Motor neuron (in vitro differentiated cells): Measurements from ENCODE around the gene TMSB4X. TPM values are rescaled to one million over a fixed set of nuclear protein-coding genes. Genes with fewer than 3 reads are reported as not detected.
A peak's percentile ranks its signal among the peaks of the same experiment; 100 is the strongest.

Experiments
- ATAC-seq, 8 experiments: fragments of 200-7000 bp; cut with Tn5 transposase; replicated peaks in 6 of 8; 2 replicates each; pipeline ENCODE4 v1.8.0; 2021; ENCODE audit warnings: mild to moderate bottlenecking in 8 of 8, moderate library complexity in 8 of 8
- H3K27ac ChIP-seq, 2 donors: fragments of 250-450 bp; sonication (Bioruptor Pico); 2 replicates each; pipeline ENCODE4 v1.9.0; 2021; ENCODE audit warnings: antibody characterized with exemption in 2 of 2, mild to moderate bottlenecking in 2 of 2, moderate library complexity in 1 of 2
- H3K4me1 ChIP-seq, 2 donors: fragments of 250-450 bp; sonication (Bioruptor Pico); replicated peaks in 1 of 2; 2 replicates each; pipeline ENCODE4 v1.6.1; 2021; ENCODE audit warnings: antibody characterized with exemption in 2 of 2, mild to moderate bottlenecking in 2 of 2, moderate library complexity in 1 of 2
- H3K4me3 ChIP-seq, 5 donors: fragments of 250-450 bp; sonication (Bioruptor Pico); 2 replicates each; pipeline ENCODE4 v1.9.0; 2021; ENCODE audit warnings: antibody characterized with exemption in 5 of 5, mild to moderate bottlenecking in 5 of 5, moderate library complexity in 4 of 5
- WGBS, 10 experiments: fragments of 450-650 bp; shearing (Covaris generic); methylation state at CpG; one replicate each; pipeline ENCODE4 v1.0.0; 2022; 5-methylcytosine and 5-hydroxymethylcytosine counted together
- in situ Hi-C, 9 experiments: fragments of 400-800 bp; cut with MboI; loops; one replicate each; pipeline ENCODE4 v1.15.0; 2021; ENCODE audit warnings: low sequenced_read_pairs in 9 of 9, low pct_unique_long_range_greater_than_20kb in 2 of 9; ENCODE audit not compliant: unreplicated experiment in 9 of 9
- total RNA-seq, 8 experiments: library from RNA; unstranded; fragments of 300-600 nt; gene quantifications; 2 replicates each; pipeline versions ENCODE4 v1.2.3 to v1.2.4, GENCODE V29; 2022

Gene TMSB4X
- total RNA-seq, 8 experiments from 2014 or later, result 2,326 to 8,210 (median 4,514) TPM

DNA sequence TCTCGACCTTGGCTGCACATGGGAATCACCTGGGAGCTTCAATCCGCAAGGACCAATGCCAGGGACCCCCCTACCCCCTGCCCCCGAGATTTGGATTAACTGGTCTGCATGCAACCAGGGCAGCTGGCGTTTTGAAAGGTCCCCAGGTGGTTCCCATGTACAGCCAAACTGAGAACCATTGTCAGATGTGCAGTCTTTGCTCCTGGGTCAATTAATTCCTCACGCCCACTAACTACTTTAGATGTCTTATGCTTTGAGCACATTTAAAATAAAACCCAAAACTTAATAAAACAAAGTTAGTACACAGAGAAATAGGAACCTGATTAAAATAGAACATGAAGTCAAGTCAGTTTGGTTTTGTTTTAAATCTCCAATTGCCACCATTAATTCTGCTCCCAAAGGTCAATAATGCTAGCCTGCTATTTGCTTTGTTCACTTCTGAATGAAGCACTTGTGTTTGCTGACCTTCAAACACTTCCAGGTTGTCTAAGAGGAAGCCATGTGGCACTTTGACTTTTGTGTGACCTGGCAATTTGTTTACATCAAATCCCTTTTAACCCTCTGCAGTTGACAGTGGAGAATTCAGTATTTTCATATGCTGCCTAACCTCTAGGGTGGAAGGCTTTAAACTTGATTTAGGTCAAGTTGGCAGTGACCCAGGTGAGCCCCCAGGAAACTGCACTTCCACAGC, 27.2 kb upstream of the TMSB4X start:
- Histone ChIP-seq H3K27ac (no peak overlapping the region), H3K4me1 (peaks cover 17 to 19% of the 10 kb centered on the region in 2 donors), H3K4me3 (no peak overlapping the region)
- no peak for ATAC-seq
- WGBS, 10 experiments, result 39 to 100% methylated on average over 3 to 4 of the region's 5 CpGs; no CpG with 5 or more reads in 8 of the 10 experiments
- in situ Hi-C loops, result no loop called here

- no peak for ATAC-seq
- in situ Hi-C loops, result no loop called here
- Histone ChIP-seq H3K4me3 (no peak overlapping the region), H3K4me1 (peaks cover 17 to 19% of the 10 kb centered on the region in 2 donors), H3K27ac (no peak overlapping the region)
- WGBS, 10 experiments, result 50 to 90% methylated on average over 1 to 2 of the region's 2 CpGs; no CpG with 5 or more reads in 8 of the 10 experiments
Measured at GRCh38 chrX:12948495-12948894, 26.4 kb upstream of the TMSB4X start.

GRCh38 chrX:12949205-12949926, 25.5 kb upstream of the TMSB4X start:
- WGBS, 10 experiments, result 0 to 80% (median 73%) methylated on average over 1 to 3 of the region's 5 CpGs; no CpG with 5 or more reads in 7 of the 10 experiments

DNA sequence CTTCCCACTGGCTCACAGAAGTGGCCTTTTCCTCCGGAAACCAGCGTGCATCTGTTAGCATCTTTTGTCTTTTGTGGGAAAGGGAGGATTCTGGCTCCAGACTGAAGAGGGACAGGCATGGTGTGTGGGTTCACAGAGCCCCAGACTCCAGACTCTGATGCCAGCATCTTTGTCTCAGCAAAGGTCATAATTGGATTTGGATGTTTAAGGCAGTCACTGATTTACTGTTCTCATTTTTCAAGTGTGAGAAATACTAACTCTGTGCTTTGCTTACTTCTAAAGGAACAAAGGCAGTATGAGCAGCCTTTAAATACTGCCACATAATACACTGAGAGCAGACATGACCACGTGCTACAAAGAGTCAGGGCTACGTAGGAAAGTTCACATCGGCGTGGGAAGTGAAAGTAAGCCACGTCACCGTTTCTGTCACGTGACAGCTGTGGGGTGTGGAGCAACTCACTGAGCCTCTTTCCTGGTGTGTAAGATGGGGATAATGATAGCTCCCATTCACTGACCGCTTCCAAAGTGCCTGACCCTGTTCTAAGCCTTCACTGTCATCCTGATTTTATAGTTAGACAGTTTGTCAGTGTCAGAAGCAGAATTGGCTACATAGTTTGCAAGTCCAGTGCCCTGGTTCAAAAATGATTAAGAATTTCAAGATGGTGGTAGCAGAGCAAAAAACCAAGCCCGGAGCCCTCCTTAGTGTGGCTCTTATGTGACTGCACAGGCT, 24.8 kb upstream of the TMSB4X start:
- Histone ChIP-seq H3K4me1 (peaks cover 16 to 17% of the 10 kb centered on the region in 2 donors), H3K4me3 (no peak overlapping the region), H3K27ac (peak overlapping the region; percentile 54 to 67)
- ATAC-seq, result peak; percentile 58 to 91 (median 89)
- WGBS, 10 experiments, result 60 to 92% (median 78%) methylated on average over 2 to 7 of the region's 11 CpGs; no CpG with 5 or more reads in 6 of the 10 experiments
- in situ Hi-C loops, result loop anchor here in 5 of 9 experiments (25.0 kb wide), 1 partner anchor 537 kb away; no protein-coding TSS in a partner anchor

More at GRCh38 chrX:12949205-12949926, 25.5 kb upstream of the TMSB4X start:
- Histone ChIP-seq H3K4me1 (peaks cover 16 to 17% of the 10 kb centered on the region in 2 donors), H3K27ac (peak overlapping the region; percentile 54 to 67), H3K4me3 (no peak overlapping the region)
- in situ Hi-C loops, result no loop called here
- peak in 5 of 8 experiments; percentile 7 to 72 (median 39) for ATAC-seq

GRCh38 chrX:12950851-12951594, 23.9 kb upstream of the TMSB4X start:
- peak in 3 of 8 experiments; percentile 14 to 46 (median 45) for ATAC-seq
- Histone ChIP-seq H3K27ac (no peak overlapping the region), H3K4me3 (no peak overlapping the region), H3K4me1 (peaks cover 20 to 21% of the 10 kb centered on the region in 2 donors)
- 21 to 100% (median 77%) methylated on average over 1 to 8 of the region's 9 CpGs; no CpG with 5 or more reads in 3 of the 10 experiments for WGBS, 10 experiments
- in situ Hi-C loops, result loop anchor here in 5 of 9 experiments (25.0 kb wide), 1 partner anchor 536 kb away; no protein-coding TSS in a partner anchor

- no peak for ATAC-seq
- WGBS, 10 experiments, result 76 to 100% (median 80%) methylated on average over 1 to 3 of the region's 5 CpGs; no CpG with 5 or more reads in 5 of the 10 experiments
- Histone ChIP-seq H3K4me1 (peaks cover 25 to 27% of the 10 kb centered on the region in 2 donors), H3K27ac (no peak overlapping the region), H3K4me3 (no peak overlapping the region)
- in situ Hi-C loops, result loop anchor here in 5 of 9 experiments (25.0 kb wide), 1 partner anchor 536 kb away; no protein-coding TSS in a partner anchor
Measured at GRCh38 chrX:12951595-12951975, 23.3 kb upstream of the TMSB4X start.

DNA sequence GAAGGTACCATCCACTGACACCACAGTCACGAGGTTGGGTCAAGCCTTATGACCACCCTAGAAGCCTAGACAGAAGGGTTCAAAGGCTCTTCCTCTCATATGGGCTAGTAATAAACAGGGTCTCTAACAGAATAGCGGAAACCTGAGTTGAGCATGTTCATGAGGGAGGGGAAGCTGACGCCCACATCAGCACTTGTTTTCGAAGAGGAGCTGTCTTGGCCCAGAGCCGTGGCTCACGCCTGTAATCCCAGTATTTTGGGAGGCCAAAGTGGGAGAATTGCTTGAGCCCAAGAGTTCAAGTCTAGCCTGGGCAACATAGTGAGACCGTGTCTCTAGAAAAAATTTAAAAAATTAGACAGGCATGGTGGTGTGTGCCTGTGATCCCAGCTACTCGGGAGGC, 21.5 kb upstream of the TMSB4X start:
- 83 to 91% (median 86%) methylated on average over 1 to 6 of the region's 8 CpGs; no CpG with 5 or more reads in 7 of the 10 experiments for WGBS, 10 experiments
- no peak overlapping the region for H3K4me3 ChIP-seq
- no peak overlapping the region for H3K27ac ChIP-seq
- in situ Hi-C loops, result loop anchor here in 5 of 9 experiments (25.0 kb wide), 1 partner anchor 534 kb away; no protein-coding TSS in a partner anchor
- no peak for ATAC-seq
- peaks cover 23 to 24% of the 10 kb centered on the region in 2 donors for H3K4me1 ChIP-seq

DNA sequence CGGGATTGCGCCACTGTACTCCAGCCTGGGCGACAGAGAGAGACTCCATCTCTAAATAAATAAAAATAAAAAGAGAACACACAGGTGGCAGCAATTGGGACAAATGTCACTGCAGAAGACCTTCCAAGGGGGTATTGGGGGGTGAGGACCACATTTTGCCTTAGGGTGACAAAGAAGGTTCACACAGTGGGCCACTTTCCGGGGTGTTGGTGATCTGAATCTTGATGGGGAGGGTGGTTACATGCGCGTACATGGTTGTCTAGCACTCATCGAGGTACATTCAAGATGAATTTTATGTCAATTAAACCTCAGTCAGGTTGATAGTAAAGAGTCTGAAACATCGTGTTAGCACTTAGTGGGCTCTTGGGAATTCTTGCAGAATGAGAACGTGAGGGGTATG, 20.5 kb upstream of the TMSB4X start:
- no peak for ATAC-seq
- no peak overlapping the region for H3K27ac ChIP-seq
- H3K4me3 ChIP-seq, result no peak overlapping the region
- in situ Hi-C loops, result loop anchor here in 5 of 9 experiments (25.0 kb wide), 1 partner anchor 533 kb away; no protein-coding TSS in a partner anchor
- peaks cover 23 to 24% of the 10 kb centered on the region in 2 donors for H3K4me1 ChIP-seq
- WGBS, 10 experiments, result 63 to 100% (median 83%) methylated on average over 1 to 7 of the region's 9 CpGs; no CpG with 5 or more reads in 4 of the 10 experiments

GRCh38 chrX:12954981-12955380, 19.9 kb upstream of the TMSB4X start:
- H3K27ac ChIP-seq, result no peak overlapping the region
- in situ Hi-C loops, result loop anchor here in 5 of 9 experiments (25.0 kb wide), 1 partner anchor 532 kb away; no protein-coding TSS in a partner anchor
- peaks cover 17 to 18% of the 10 kb centered on the region in 2 donors for H3K4me1 ChIP-seq
- H3K4me3 ChIP-seq, result no peak overlapping the region
- no peak for ATAC-seq
- WGBS, 10 experiments, result 0 to 80% (median 60%) methylated on average over 1 of the region's 4 CpGs; no CpG with 5 or more reads in 7 of the 10 experiments

DNA sequence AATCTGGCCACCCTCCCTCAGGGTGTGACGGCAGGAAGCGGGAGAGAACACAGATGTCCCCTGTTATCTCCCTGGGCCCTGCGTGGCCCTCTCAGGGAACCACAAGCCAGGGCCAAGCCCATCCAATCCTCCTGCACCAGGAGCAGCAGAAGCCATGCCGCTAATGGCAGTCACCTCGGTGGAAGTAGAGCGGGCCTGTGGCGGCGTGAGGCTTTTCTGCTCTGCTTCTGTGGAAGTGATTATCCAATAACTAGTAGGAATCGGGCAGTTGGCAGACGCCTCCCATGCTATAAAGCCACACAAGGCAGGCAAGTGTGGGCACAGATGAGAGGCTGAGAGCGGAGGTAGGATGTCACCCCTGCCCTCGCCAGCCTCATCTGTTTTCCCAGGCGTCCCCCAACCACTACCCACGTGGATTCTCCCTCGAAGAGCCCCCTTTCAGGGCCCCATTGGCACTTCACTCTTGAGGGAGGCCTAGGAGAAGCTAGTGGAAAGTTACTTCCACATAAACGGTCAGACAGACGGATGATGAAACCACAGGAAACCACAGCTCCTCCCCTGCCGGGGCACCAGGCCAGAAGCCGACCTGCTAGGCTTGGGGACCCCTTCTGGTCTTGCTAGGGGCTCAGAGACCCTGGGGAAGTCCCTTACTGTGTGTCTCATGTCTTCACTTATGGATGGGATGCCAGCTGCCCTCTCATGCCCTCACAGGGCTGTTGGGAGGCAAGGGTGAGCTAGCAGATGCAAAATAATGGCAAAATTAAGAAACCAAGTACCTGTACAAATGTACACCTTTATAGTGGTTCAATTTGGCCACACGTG, 18.8 kb upstream of the TMSB4X start:
- WGBS, 10 experiments, result 43 to 100% (median 77%) methylated on average over 1 to 9 of the region's 20 CpGs; no CpG with 5 or more reads in 7 of the 10 experiments
- Histone ChIP-seq H3K4me3 (no peak overlapping the region), H3K27ac (peak overlapping the region; percentile 74 to 80), H3K4me1 (peaks cover 13% of the 10 kb centered on the region in 2 donors)
- ATAC-seq, result peak in 7 of 8 experiments; percentile 63 to 90 (median 74)
- in situ Hi-C loops, result loop anchor here in 5 of 9 experiments (25.0 kb wide), 1 partner anchor 531 kb away; no protein-coding TSS in a partner anchor
